Erythroblast (primary cell): ENCODE measurements around the gene OR10P1.
"Not testable (repeated sequence)": the region's sequence is repeated elsewhere in the genome, so short reads cannot be mapped to it uniquely, and the experiment has no call there.

Experiments
- DNase-seq, 2 experiments: peaks; one replicate each; lab custom pipeline; 2025; lab: John Stamatoyannopoulos, UW
- GATA1 ChIP-seq: IDR thresholded peaks from 2 replicates; pipeline ENCODE4 v1.6.1; 2011; ENCODE audit warnings: low read depth, mild to moderate bottlenecking, control low read depth, low read length, moderate library complexity
- POLR2A ChIP-seq: IDR thresholded peaks from 2 replicates; pipeline ENCODE4 v1.6.1; 2011; ENCODE audit warnings: mild to moderate bottlenecking, low read length

The OR10P1 gene

DNA sequence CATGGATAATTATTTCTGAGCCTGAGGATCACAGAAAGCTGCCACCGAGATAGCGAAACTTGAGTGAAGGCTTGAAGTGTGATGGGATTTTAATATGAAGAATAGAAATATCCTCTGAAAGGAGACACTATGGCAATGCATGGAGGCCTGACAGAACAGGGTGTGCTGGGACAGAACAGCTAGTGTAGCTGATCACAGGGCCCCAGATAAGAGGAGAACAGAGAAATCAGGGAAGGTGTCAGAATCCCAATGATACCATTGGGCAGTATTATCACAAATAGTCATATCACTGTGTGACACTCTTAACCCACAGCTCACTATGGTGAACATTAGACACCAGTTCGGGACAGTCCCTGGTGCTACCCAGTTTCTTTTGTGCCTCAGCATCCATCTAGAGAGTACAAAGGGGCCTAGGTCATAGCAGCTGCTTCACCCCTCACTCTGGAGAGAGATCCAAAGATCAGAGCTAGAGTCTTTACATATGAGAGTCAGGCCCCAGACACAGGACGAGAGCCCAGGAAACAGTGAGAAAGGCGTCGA lies 506 bp upstream of the OR10P1 start:
- no peak for DNase-seq

GRCh38 chr12:55637467-55637866 lies 775 bp downstream of the OR10P1 start:
- no peak for DNase-seq

More for the DNA sequence above, 506 bp upstream of the OR10P1 start:
- TF ChIP-seq GATA1 (no peak), POLR2A (no peak)

DNA sequence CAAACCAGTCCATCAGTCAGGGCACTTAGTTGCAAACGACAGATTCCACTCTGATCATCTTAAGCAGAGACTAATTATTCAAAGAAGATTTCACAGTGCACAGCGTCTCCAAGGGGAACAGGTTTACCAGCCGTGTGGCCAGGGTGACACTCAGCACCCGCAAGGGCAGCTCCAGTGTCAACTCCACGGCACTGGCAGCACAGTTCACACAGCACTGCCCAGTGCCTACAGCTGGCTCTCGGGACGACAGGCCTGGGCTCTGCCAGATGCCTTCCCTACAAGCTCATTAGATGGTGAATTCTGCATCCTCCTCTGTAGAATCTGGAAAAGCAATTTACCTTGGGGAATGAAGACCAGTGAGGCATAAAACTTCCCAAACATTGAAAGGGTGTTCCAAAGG lies 4.9 kb downstream of the OR10P1 start:
- no peak for TF ChIP-seq GATA1
- no peak for TF ChIP-seq POLR2A
- DNase-seq, result no peak

More at GRCh38 chr12:55637467-55637866, 775 bp downstream of the OR10P1 start:
- TF ChIP-seq GATA1 (no peak), POLR2A (no peak)

DNA sequence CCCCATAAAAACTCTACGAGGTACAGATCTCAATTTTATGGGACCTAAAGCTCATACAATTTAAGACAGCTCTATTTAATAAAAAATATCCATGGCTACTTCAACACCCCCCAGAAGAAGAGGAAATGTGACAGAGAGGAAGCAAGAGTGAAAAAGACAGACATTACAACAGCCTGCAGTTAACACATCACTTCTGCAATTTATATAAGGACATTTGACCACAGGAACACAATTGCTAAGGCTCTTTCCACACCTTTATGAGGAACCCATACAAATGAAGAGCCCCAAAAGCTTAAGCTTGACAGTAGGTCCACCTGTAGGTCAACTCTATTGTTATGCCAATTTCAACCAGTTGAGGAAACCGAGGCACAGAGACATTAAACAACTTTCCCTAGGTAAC lies 5.6 kb downstream of the OR10P1 start:
- DNase-seq, result no peak

DNA sequence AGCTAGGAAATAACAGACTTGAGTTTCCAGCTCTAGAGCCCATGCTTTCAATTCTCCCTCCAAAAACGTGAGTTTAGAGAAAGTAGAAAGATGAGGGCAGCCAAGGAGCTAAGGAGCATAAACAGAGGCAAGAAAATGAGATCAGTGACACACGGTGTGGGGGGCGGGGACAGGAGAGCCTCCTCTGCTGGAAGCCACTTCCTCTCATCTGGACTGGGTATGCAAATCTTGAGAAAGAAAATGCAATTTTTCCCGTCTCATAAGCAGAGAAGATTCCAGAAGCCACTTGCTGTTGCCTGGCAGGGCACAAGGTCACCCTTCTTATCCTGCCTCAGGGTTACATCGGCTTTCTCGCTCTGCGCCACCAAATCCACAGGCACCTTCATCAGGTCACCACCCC lies 6.0 kb downstream of the OR10P1 start:
- no peak for DNase-seq
- TF ChIP-seq POLR2A (no peak), GATA1 (no peak)

More for the DNA sequence above, 5.6 kb downstream of the OR10P1 start:
- TF ChIP-seq GATA1 (no peak), POLR2A (no peak)

DNA sequence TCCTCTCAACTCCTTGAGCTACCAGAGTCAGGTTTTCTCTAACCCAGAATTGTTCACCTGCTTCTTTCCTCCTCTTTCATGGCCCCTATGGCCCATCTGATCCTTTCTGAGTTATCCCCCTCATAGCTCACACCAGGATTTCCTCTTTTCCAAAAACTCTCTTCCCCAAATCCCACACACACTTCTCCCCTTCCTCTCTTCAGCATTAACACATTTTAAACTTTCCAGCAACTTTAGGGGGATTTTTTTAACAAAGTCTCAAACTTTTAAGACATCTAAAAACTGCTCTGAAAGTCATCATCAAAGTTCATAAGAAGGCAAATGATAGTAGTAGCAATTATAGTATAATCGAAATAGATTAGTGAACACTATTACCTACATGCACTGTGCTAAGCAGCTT lies 7.9 kb downstream of the OR10P1 start:
- TF ChIP-seq POLR2A, result no peak
- no peak for TF ChIP-seq GATA1

DNA sequence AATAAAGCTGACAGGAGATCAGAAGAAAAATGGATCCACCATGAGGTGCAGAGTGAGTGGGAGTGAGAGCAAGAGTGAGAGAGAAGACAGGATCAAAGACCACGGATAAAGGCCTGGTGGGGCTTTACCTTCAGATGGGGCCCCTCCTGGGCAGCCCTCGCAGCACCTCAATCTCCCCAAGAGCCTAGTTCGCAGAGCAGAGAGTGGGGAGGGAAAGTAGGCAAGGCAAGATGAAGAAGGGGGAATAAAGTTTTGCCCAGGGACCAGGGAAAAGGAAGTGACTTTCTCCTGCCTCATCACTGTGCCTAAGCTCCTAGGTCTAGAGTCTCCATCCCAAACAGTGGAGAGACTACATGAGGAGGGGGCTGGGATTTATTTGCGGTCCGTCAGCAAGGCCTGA lies 10.3 kb downstream of the OR10P1 start:
- TF ChIP-seq GATA1, result no peak
- no peak for TF ChIP-seq POLR2A
- DNase-seq, result no peak

More for the DNA sequence above, 7.9 kb downstream of the OR10P1 start:
- no peak for DNase-seq

DNA sequence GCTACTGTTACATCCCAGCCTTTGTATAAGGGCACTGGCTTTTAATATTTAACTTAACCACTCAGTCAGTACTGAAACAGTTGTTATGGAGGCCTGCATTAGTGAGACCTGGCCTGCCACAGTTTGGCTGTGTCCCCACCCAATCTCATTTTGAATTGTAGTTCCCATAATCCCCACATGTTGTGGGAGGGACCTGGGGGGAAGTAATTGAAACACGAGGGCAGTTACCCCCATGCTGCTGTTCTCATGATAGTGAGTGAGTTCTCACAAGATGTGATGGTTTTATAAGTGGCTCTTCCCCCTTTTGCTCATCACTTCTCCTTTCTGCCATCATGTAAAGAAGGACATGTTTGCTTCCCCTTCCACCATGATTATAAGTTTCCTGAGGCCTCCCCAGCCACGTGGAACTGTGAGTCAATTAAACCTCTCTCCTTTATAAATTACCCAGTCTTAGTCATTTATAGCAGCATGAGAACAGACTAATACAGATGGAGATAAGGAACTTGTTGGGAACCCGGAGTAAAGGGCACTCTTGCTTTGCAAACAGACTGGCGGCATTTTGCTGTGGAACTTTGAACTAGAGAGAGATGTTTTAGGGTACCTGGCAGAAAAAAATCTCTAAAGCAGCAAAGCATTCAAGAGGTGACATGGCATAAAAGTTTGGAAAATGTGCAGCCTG lies 14.1 kb downstream of the OR10P1 start:
- not testable (repeated sequence) for DNase-seq

DNA sequence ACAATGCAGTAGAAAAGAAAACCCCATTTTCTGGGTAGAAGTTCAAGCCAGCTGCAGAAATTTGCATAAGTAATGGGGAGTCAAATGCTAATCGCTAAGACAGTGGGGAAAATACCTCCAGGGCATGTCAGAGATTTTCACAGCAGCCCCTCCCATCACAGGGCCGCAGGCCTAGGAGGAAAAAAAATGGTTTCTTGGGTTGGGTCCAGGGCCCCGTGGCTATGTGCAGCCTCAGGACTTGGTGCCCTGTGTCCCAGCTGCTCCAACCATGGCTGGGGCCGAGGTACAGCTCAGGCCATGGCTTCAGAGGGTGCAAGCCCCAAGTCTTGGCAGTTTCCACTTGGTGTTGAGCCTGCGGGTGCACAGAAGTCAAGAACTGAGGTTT lies 14.6 kb downstream of the OR10P1 start:
- no peak for TF ChIP-seq POLR2A
- TF ChIP-seq GATA1, result no peak
- no peak for DNase-seq

- DNase-seq, result no peak
- no peak for TF ChIP-seq POLR2A
- no peak for TF ChIP-seq GATA1
Observed at GRCh38 chr12:55652352-55652751, 15.7 kb downstream of the OR10P1 start.

- peak in 1 of 2 experiments; percentile 33 for DNase-seq
- TF ChIP-seq GATA1 (no peak), POLR2A (no peak)
Observed at GRCh38 chr12:55653031-55653430, 16.3 kb downstream of the OR10P1 start.

DNA sequence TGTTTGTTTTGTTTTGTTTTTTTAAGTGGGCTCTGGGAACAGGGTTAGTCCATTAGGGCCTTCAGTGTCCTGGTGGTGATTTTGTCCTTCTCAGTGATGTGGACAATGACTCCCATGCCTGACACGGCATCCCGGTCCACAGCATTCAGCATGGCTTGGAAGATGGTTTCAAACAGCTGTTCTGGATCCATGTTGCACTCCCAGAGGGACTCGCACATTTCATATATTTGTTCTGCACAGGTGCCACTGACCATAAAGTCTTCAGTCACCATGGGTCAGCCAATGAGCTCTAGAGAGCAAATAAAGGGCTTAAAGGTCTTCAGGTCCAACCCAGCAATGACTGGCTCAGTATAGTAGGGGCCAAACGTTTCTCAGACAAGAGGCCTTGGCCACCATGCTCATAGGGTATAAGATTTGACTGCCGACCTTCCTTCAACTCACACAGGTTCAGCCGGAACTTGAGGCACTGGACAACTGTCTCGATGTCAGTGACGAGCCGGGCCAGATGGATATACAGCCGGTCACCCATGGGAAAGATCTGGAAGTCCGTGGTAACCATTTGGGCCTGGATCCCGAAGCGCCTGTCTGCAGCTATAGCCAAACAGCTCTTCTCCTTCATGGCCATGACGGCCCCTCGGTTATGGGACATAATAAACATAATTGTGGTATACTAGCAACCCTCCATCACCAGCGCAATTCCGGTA lies 18.0 kb downstream of the OR10P1 start:
- no peak for DNase-seq
- no peak for TF ChIP-seq GATA1

GRCh38 chr12:55657212-55657611 lies 20.5 kb downstream of the OR10P1 start:
- no peak for DNase-seq
- no peak for TF ChIP-seq GATA1
- TF ChIP-seq POLR2A, result no peak

DNA sequence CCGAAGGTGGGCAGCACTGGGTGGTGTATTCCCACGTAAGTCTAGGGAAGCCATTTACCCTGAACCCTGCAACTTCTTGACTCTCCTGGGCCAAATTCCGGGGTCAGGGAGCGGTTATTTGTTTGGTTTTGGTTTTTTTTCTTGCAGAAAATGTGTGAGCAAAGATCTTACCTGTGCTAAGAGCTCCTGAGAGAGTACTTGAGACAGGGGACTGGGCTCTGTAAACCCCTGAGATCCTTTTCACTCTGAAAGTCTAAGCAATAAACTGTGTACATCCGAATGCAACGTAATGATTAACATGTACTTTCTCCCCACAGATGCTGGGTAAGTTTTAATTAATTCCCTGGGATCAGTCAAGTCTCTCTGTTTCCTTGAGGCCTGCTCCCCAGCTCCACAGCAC lies 21.5 kb downstream of the OR10P1 start:
- DNase-seq, result no peak
- TF ChIP-seq GATA1 (no peak), POLR2A (no peak)

DNA sequence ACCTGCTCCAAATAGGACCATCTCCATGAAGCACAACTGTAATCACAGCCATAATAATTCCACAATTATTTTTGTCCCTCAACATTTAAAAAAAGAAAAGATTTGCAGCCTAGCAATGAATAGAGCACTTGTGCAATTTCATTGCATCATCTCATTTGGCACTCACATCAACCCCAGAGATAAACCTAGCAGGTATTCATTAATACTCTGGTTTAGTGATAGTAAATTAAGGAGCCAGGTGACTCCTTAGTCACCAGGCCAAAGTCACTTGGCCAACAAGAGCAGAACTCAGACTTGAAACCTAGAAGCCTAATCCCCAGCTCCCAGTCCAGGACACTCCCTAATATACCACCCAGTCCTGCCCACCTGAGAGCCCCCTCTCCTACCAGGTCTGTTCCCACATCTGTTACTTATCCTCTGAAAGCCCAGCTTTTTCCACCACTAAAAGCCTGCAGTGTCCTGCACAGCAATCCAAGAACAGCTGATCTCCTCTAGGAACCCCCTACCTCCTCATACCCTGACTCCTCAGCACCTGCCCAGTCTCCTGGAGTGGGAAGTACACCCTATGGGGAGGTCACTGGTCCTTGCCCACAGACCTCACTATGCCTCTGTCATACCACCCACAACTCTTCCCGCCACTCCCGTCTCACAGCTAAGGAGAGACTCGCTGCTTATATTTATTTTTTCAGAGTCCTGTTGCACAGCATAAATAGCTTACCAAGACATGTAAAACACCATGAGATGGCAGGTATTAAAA lies 22.1 kb downstream of the OR10P1 start:
- TF ChIP-seq GATA1 (no peak), POLR2A (no peak)
- DNase-seq, result no peak
